Tibial nerve (tissue), 4 donors: ENCODE results near the gene CACNG8.

ENCODE experiments used
- EP300 ChIP-seq, 2 donors: sonication (generic); formaldehyde crosslinking; IDR thresholded peaks; one replicate each; pipeline ENCODE4 v1.6.1; 2017; ENCODE audit warnings: antibody characterized with exemption in 2 of 2, mild to moderate bottlenecking in 1 of 2
- POLR2A ChIP-seq, 2 donors: fragments of 450-650 bp; IDR thresholded peaks; one replicate each; pipeline ENCODE4 v1.6.1; 2017; ENCODE audit warnings: antibody characterized with exemption in 2 of 2, mild to moderate bottlenecking in 2 of 2, moderate library complexity in 2 of 2
- TF ChIP-seq, protein P1 (sequence below), 5 experiments: fragments of 200-600 bp in 3 of 5; fragments of 450-650 bp in 2 of 5; sonication (generic) in 3 of 5; IDR thresholded peaks; one replicate each; pipeline ENCODE4 v1.5.1; 2016 to 2019; ENCODE audit warnings: antibody characterized with exemption in 5 of 5, mild to moderate bottlenecking in 3 of 5, moderate library complexity in 2 of 5

- TF ChIP-seq EP300 (IDR thresholded peaks at IDR 0.05) (no peak), POLR2A (IDR thresholded peaks at IDR 0.05) (no peak)
- TF ChIP-seq, protein P1, sequence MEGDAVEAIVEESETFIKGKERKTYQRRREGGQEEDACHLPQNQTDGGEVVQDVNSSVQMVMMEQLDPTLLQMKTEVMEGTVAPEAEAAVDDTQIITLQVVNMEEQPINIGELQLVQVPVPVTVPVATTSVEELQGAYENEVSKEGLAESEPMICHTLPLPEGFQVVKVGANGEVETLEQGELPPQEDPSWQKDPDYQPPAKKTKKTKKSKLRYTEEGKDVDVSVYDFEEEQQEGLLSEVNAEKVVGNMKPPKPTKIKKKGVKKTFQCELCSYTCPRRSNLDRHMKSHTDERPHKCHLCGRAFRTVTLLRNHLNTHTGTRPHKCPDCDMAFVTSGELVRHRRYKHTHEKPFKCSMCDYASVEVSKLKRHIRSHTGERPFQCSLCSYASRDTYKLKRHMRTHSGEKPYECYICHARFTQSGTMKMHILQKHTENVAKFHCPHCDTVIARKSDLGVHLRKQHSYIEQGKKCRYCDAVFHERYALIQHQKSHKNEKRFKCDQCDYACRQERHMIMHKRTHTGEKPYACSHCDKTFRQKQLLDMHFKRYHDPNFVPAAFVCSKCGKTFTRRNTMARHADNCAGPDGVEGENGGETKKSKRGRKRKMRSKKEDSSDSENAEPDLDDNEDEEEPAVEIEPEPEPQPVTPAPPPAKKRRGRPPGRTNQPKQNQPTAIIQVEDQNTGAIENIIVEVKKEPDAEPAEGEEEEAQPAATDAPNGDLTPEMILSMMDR (IDR thresholded peaks at IDR 0.05): no peak
Measured at GRCh38 chr19:54021932-54022331, 59.2 kb downstream of the CACNG8 start.
